ENCODE data around the gene COG5. TPM values are rescaled to one million over a fixed set of nuclear protein-coding genes. Genes with fewer than 3 reads are reported as not detected.

COG5 gene
- polyA plus RNA-seq, 3 donors = 12.7 to 29.0 (median 28.1) TPM

GRCh38 chr7:107237451-107237850, 326.3 kb downstream of the COG5 start:
- Mint-ChIP-seq H3K4me3 (no peak overlapping the region), H3K4me1 (no peaks in the 10 kb centered on the region), H3K9me3 (peaks cover 0 to 5% (median 0%) of the 10 kb centered on the region in 7 donors), H3K36me3 (peaks cover 27 to 45% of the 10 kb centered on the region in 2 donors), H3K27me3 (ENCODE audit: low read depth in 3 of 3) (peaks cover 0 to 3% (median 0%) of the 10 kb centered on the region in 3 donors), H3K27ac (no peak overlapping the region)
- H2AFZ ChIP-seq (ENCODE audit: insufficient read depth, low read depth, low read length, poor library complexity, severe bottlenecking) = no peak overlapping the region
- no peaks in the 10 kb centered on the region for H3K4me1 ChIP-seq (ENCODE audit: control insufficient read depth in 1 of 2, insufficient read depth in 2 of 2, low read length in 2 of 2)
- no peak for DNase-seq
- no peak overlapping the region for H3K4me3 ChIP-seq (replicated peaks in 1 of 3; ENCODE audit: low read depth in 2 of 3, low read length in 3 of 3)
- intact Hi-C loops (cut with micrococcal nuclease) = no loop called here
- 100% methylated on average over 1 of the region's 4 CpGs for WGBS (ENCODE audit: insufficient coverage)
- no peaks in the 10 kb centered on the region for H3K79me2 ChIP-seq (ENCODE audit: insufficient read depth, low read length)
- no peak for TF ChIP-seq CTCF (IDR thresholded peaks at IDR 0.05)
- H3K9me3 ChIP-seq (replicated peaks in 1 of 2; ENCODE audit: control insufficient read depth in 1 of 2, insufficient read depth in 1 of 2, low read length in 2 of 2) = peaks cover 0 to 4% of the 10 kb centered on the region in 2 donors
- H3K4me2 ChIP-seq (replicated peaks; ENCODE audit: extremely low read depth, low read length, poor library complexity, severe bottlenecking) = no peak overlapping the region
- H3K36me3 ChIP-seq (replicated peaks in 1 of 2; ENCODE audit: control insufficient read depth in 1 of 2, insufficient read depth in 2 of 2, low read length in 2 of 2) = peaks cover 4 to 48% of the 10 kb centered on the region in 2 donors
- H3K27ac ChIP-seq (ENCODE audit: low read depth in 1 of 2, low read length in 2 of 2) = no peak overlapping the region
- H3K9ac ChIP-seq (ENCODE audit: insufficient read depth, low read length, poor library complexity, severe bottlenecking) = no peak overlapping the region
- no peaks in the 10 kb centered on the region for H3K27me3 ChIP-seq (ENCODE audit: control insufficient read depth in 2 of 2, insufficient read depth in 2 of 2, low read length in 2 of 2)
- no peaks in the 10 kb centered on the region for H4K20me1 ChIP-seq (ENCODE audit: insufficient read depth, low read length)

DNA sequence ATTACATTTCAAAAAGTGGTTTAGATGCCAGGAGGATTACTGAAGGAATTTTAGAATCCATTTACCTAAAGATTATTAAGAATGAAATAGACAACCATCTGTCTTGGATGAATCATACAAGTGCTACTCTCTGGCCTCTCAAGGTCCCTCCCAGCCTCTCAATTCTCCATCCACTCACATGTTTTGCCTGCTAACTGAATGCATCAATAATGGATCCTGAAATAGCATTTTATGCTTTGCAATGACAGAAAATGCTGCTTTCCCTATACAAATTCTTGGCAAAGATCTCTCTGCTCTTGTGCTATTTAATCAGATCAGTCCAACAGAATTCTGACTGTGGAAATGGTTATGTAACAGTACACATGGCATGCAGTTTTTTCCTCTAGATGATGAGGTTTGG, 326.9 kb downstream of the COG5 start:
- peaks cover 0 to 3% (median 0%) of the 10 kb centered on the region in 3 donors for H3K27me3 Mint-ChIP-seq (ENCODE audit: low read depth in 3 of 3)
- no peak overlapping the region for H3K27ac Mint-ChIP-seq
- H2AFZ ChIP-seq (ENCODE audit: insufficient read depth, low read depth, low read length, poor library complexity, severe bottlenecking) = no peak overlapping the region
- no peak overlapping the region for H3K9ac ChIP-seq (ENCODE audit: insufficient read depth, low read length, poor library complexity, severe bottlenecking)
- H3K4me1 ChIP-seq (ENCODE audit: control insufficient read depth in 1 of 2, insufficient read depth in 2 of 2, low read length in 2 of 2) = no peaks in the 10 kb centered on the region
- no peak overlapping the region for H3K4me2 ChIP-seq (replicated peaks; ENCODE audit: extremely low read depth, low read length, poor library complexity, severe bottlenecking)
- no peak for TF ChIP-seq CTCF (IDR thresholded peaks at IDR 0.05)
- no peak overlapping the region for H3K4me3 ChIP-seq (replicated peaks in 1 of 3; ENCODE audit: low read depth in 2 of 3, low read length in 3 of 3)
- H3K27me3 ChIP-seq (ENCODE audit: control insufficient read depth in 2 of 2, insufficient read depth in 2 of 2, low read length in 2 of 2) = no peaks in the 10 kb centered on the region
- peaks cover 21 to 40% of the 10 kb centered on the region in 2 donors for H3K36me3 Mint-ChIP-seq
- no peaks in the 10 kb centered on the region for H4K20me1 ChIP-seq (ENCODE audit: insufficient read depth, low read length)
- peaks cover 4 to 42% of the 10 kb centered on the region in 2 donors for H3K36me3 ChIP-seq (replicated peaks in 1 of 2; ENCODE audit: control insufficient read depth in 1 of 2, insufficient read depth in 2 of 2, low read length in 2 of 2)
- no peak overlapping the region for H3K4me3 Mint-ChIP-seq
- intact Hi-C loops (cut with micrococcal nuclease) = no loop called here
- no peaks in the 10 kb centered on the region for H3K4me1 Mint-ChIP-seq
- peaks cover 0 to 2% (median 0%) of the 10 kb centered on the region in 7 donors for H3K9me3 Mint-ChIP-seq
- no peak for DNase-seq
- H3K27ac ChIP-seq (ENCODE audit: low read depth in 1 of 2, low read length in 2 of 2) = no peak overlapping the region
- no peaks in the 10 kb centered on the region for H3K9me3 ChIP-seq (replicated peaks in 1 of 2; ENCODE audit: control insufficient read depth in 1 of 2, insufficient read depth in 1 of 2, low read length in 2 of 2)
- H3K79me2 ChIP-seq (ENCODE audit: insufficient read depth, low read length) = no peaks in the 10 kb centered on the region
